ENCODE measurements around the gene CTCFL. TPM values are rescaled to one million over a fixed set of nuclear protein-coding genes. Genes with fewer than 3 reads are reported as not detected.

Gene CTCFL
- total and polyA plus RNA-seq, 2 experiments from 2014 or later = not detected

GRCh38 chr20:57527728-57528127, 2.8 kb upstream of the CTCFL start:
- Histone ChIP-seq H3K4me2 (ENCODE audit: unreplicated experiment) (no peak overlapping the region), H2AFZ (no peak overlapping the region), H3K9ac (no peak overlapping the region), H3K27ac (no peak overlapping the region), H3K9me2 (ENCODE audit: insufficient read depth) (no peaks in the 10 kb centered on the region), H3F3A (ENCODE audit: insufficient read depth) (no peaks in the 10 kb centered on the region), H3K36me3 (ENCODE audit: low read depth) (no peaks in the 10 kb centered on the region), H3K9me3 (ENCODE audit: low read depth) (no peaks in the 10 kb centered on the region), H3K4me1 (ENCODE audit: insufficient read depth) (no peaks in the 10 kb centered on the region), H3K4me3 (no peak overlapping the region), H4K20me1 (ENCODE audit: insufficient read depth) (no peaks in the 10 kb centered on the region), H3K79me2 (ENCODE audit: insufficient read depth) (no peaks in the 10 kb centered on the region), H3K27me3 (replicated peaks; ENCODE audit: insufficient read depth) (peaks cover 34% of the 10 kb centered on the region)
- WGBS, 2 experiments (ENCODE audit: low coverage in 1 of 2, low lambda C conversion rate in 2 of 2, missing lambda C conversion rate in 2 of 2) = 76 to 77% methylated on average over 6 of the region's 6 CpGs
- DNase-seq = no peak
- TF ChIP-seq EZH2 (IDR thresholded peaks at IDR 0.05; ENCODE audit: insufficient read depth, poor library complexity, severe bottlenecking) = no peak
- in situ Hi-C loops (cut with MboI) = no loop called here

- H3K4me3 ChIP-seq = no peak overlapping the region
- in situ Hi-C loops (cut with MboI) = no loop called here
- no peaks in the 10 kb centered on the region for H3K9me2 ChIP-seq (ENCODE audit: insufficient read depth)
- peaks cover 27% of the 10 kb centered on the region for H3K27me3 ChIP-seq (replicated peaks; ENCODE audit: insufficient read depth)
- H4K20me1 ChIP-seq (ENCODE audit: insufficient read depth) = no peaks in the 10 kb centered on the region
- no peak overlapping the region for H3K9ac ChIP-seq
- H3K4me2 ChIP-seq (ENCODE audit: unreplicated experiment) = no peak overlapping the region
- H2AFZ ChIP-seq = no peak overlapping the region
- TF ChIP-seq EZH2 (IDR thresholded peaks at IDR 0.05; ENCODE audit: insufficient read depth, poor library complexity, severe bottlenecking) (no peak), EZH2phosphoT487 (IDR thresholded peaks at IDR 0.05; ENCODE audit: insufficient read depth, low read depth) (no peak)
- H3K4me1 ChIP-seq (ENCODE audit: insufficient read depth) = no peaks in the 10 kb centered on the region
- 79 to 80% methylated on average over 15 to 19 of the region's 19 CpGs for WGBS, 2 experiments (ENCODE audit: low coverage in 1 of 2, low lambda C conversion rate in 2 of 2, missing lambda C conversion rate in 2 of 2)
- H3K9me3 ChIP-seq (ENCODE audit: low read depth) = no peaks in the 10 kb centered on the region
- no peaks in the 10 kb centered on the region for H3K79me2 ChIP-seq (ENCODE audit: insufficient read depth)
- no peak for DNase-seq
- no peak overlapping the region for H3K27ac ChIP-seq
- no peaks in the 10 kb centered on the region for H3K36me3 ChIP-seq (ENCODE audit: low read depth)
- no peaks in the 10 kb centered on the region for H3F3A ChIP-seq (ENCODE audit: insufficient read depth)
These were observed 2.0 kb upstream of the CTCFL start for GRCh38 chr20:57526885-57527460.

DNA sequence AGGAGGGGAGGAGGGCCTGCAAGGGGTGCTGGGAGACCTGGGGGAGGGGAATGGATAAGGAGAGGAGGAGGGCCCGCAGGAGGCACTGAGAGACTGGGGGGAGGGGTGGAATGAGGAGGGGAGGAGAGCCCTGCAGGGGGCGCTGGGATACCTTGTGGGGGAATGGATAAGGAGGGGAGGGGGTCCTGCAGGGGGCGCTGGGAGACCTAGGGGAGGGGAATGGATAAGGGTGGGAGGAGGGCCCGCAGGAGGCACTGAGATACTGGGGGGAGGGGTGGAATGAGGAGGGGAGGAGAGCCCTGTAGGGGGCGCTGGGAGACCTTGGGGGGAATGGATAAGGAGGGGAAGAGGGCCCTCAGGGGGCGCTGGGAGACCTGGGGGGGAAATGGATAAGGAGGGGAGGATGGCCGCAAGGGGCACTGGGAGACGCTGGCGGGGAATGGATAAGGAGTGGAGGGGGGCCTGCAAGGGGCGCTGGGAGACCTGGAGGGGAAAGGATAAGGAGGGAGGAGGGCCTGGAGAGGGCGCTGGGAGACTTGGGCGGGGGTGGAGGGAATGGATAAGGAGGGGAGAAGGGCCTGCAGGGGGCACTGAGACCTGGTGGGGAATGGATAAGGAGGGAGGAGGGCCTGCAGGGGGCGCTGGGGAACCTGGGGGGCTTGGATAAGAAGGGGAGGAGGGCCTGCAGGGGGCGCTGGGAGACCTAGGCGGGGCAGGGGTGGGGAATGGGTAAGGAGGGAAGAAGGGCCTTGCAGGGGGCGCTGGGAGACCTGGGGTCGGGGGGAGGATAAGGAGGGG, 1.3 kb upstream of the CTCFL start:
- Histone ChIP-seq H4K20me1 (ENCODE audit: insufficient read depth) (no peaks in the 10 kb centered on the region), H3K4me1 (ENCODE audit: insufficient read depth) (no peaks in the 10 kb centered on the region), H3K4me3 (no peak overlapping the region), H3K36me3 (ENCODE audit: low read depth) (no peaks in the 10 kb centered on the region), H2AFZ (no peak overlapping the region), H3K79me2 (ENCODE audit: insufficient read depth) (no peaks in the 10 kb centered on the region), H3K27ac (no peak overlapping the region), H3F3A (ENCODE audit: insufficient read depth) (no peaks in the 10 kb centered on the region), H3K4me2 (ENCODE audit: unreplicated experiment) (no peak overlapping the region), H3K27me3 (replicated peaks; ENCODE audit: insufficient read depth) (peaks cover 22% of the 10 kb centered on the region), H3K9ac (no peak overlapping the region), H3K9me3 (ENCODE audit: low read depth) (no peaks in the 10 kb centered on the region), H3K9me2 (ENCODE audit: insufficient read depth) (no peaks in the 10 kb centered on the region)
- no peak for TF ChIP-seq EZH2phosphoT487 (IDR thresholded peaks at IDR 0.05; ENCODE audit: insufficient read depth, low read depth)
- no peak for TF ChIP-seq EZH2 (IDR thresholded peaks at IDR 0.05; ENCODE audit: insufficient read depth, poor library complexity, severe bottlenecking)
- 63% methylated on average over 17 of the region's 17 CpGs; no CpG with 5 or more reads in 1 of the 2 experiments for WGBS, 2 experiments (ENCODE audit: low coverage in 1 of 2, low lambda C conversion rate in 2 of 2, missing lambda C conversion rate in 2 of 2)
- no peak for DNase-seq
- in situ Hi-C loops (cut with MboI) = no loop called here

DNA sequence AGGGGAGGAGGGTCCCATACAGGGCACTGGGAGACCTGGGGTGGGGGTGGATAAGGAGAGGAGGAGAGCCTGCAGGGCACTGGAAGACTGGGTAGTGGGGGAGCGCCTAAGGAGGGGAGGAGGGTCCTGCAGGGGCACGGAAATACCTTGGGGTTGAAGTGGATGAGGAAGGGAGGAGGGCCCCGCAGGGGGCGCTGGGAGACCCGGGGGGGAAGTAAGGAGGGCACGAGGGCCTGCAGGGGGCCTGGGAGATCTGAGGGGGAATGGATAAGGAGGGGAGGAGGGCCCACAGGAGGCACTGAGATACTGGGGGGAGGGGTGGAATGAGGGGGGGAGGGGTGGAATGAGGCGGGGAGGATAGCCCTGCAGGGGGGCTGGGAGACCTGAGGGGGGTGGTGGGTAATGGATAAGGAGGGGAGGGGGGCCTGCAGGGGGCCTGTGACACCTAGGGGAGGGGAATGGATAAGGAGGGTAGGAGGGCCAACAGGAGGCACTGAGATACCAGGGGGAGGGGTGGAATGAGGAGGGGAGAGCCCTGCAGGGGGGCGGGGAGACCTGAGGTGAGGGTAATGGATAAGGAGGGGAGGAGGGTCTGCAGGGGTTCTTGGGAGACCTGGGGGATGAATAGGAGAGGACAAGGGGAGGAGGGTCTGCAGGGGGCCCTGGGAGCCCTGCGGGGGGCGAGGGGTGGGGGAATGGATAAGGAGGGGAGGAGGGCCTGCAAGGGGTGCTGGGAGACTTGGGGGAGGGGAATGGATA, 567 bp upstream of the CTCFL start:
- H3K4me2 ChIP-seq (ENCODE audit: unreplicated experiment) = no peak overlapping the region
- H3K27me3 ChIP-seq (replicated peaks; ENCODE audit: insufficient read depth) = peaks cover 27% of the 10 kb centered on the region
- H3K36me3 ChIP-seq (ENCODE audit: low read depth) = no peaks in the 10 kb centered on the region
- no peaks in the 10 kb centered on the region for H3K9me3 ChIP-seq (ENCODE audit: low read depth)
- H3K9me2 ChIP-seq (ENCODE audit: insufficient read depth) = no peaks in the 10 kb centered on the region
- no peak overlapping the region for H3K9ac ChIP-seq
- H3K27ac ChIP-seq = no peak overlapping the region
- no peak overlapping the region for H2AFZ ChIP-seq
- H3K4me3 ChIP-seq = no peak overlapping the region
- no peaks in the 10 kb centered on the region for H3K4me1 ChIP-seq (ENCODE audit: insufficient read depth)
- in situ Hi-C loops (cut with MboI) = no loop called here
- TF ChIP-seq EZH2phosphoT487 (IDR thresholded peaks at IDR 0.05; ENCODE audit: insufficient read depth, low read depth) = no peak
- no peak for TF ChIP-seq EZH2 (IDR thresholded peaks at IDR 0.05; ENCODE audit: insufficient read depth, poor library complexity, severe bottlenecking)
- no peaks in the 10 kb centered on the region for H4K20me1 ChIP-seq (ENCODE audit: insufficient read depth)
- 61% methylated on average over 10 of the region's 10 CpGs; no CpG with 5 or more reads in 1 of the 2 experiments for WGBS, 2 experiments (ENCODE audit: low coverage in 1 of 2, low lambda C conversion rate in 2 of 2, missing lambda C conversion rate in 2 of 2)
- no peaks in the 10 kb centered on the region for H3K79me2 ChIP-seq (ENCODE audit: insufficient read depth)
- DNase-seq = no peak
- H3F3A ChIP-seq (ENCODE audit: insufficient read depth) = no peaks in the 10 kb centered on the region

Measured in GM23248 (cell line).